ENCODE results near the gene IL18.

- TF ChIP-seq POLR2A (IDR thresholded peaks at IDR 0.05), result no peak
- TF ChIP-seq, protein P1, sequence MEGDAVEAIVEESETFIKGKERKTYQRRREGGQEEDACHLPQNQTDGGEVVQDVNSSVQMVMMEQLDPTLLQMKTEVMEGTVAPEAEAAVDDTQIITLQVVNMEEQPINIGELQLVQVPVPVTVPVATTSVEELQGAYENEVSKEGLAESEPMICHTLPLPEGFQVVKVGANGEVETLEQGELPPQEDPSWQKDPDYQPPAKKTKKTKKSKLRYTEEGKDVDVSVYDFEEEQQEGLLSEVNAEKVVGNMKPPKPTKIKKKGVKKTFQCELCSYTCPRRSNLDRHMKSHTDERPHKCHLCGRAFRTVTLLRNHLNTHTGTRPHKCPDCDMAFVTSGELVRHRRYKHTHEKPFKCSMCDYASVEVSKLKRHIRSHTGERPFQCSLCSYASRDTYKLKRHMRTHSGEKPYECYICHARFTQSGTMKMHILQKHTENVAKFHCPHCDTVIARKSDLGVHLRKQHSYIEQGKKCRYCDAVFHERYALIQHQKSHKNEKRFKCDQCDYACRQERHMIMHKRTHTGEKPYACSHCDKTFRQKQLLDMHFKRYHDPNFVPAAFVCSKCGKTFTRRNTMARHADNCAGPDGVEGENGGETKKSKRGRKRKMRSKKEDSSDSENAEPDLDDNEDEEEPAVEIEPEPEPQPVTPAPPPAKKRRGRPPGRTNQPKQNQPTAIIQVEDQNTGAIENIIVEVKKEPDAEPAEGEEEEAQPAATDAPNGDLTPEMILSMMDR (IDR thresholded peaks at IDR 0.05), result no peak
Measured at GRCh38 chr11:112123129-112123528, 40.8 kb downstream of the IL18 start.
